ENCODE data around the gene SENP7. TPM values are rescaled to one million over a fixed set of nuclear protein-coding genes. Genes with fewer than 3 reads are reported as not detected.
"Not testable (repeated sequence)": the region's sequence is repeated elsewhere in the genome, so short reads cannot be mapped to it uniquely, and the experiment has no call there.

Gene SENP7
- total RNA-seq, 1 experiment from 2014 or later = 7.9 TPM

- TF ChIP-seq CTCF (IDR thresholded peaks at IDR 0.05 in 2 of 3, conservative IDR thresholded peaks at IDR 0.05 in 1 of 3; ENCODE audit: borderline replicate concordance in 1 of 3, insufficient read depth in 1 of 3, low read depth in 2 of 3, low read length in 2 of 3) (no peak), SRF (IDR thresholded peaks at IDR 0.05; ENCODE audit: low read depth) (no peak), CBX3 (IDR thresholded peaks at IDR 0.05; ENCODE audit: low read depth) (no peak), EGR1 (IDR thresholded peaks at IDR 0.05; ENCODE audit: low read depth) (no peak), ZNF274 (IDR thresholded peaks at IDR 0.05; ENCODE audit: low read depth, low read length) (no peak), POLR2AphosphoS5 (IDR thresholded peaks at IDR 0.05; ENCODE audit: low read depth, low read length) (no peak)
Measured at GRCh38 chr3:101478980-101479379, 34.0 kb downstream of the SENP7 start (continued).

- ATAC-seq; H3K27ac ChIP-seq (ENCODE audit: low read depth, low read length); BruUV-seq (replicated peaks); H3K4me3 ChIP-seq (replicated peaks in 1 of 2; ENCODE audit: low read depth in 1 of 2, low read length in 2 of 2); H3K9me3 ChIP-seq (ENCODE audit: control insufficient read depth in 1 of 2, insufficient read depth in 1 of 2, low read depth in 1 of 2, low read length in 2 of 2); H3K9ac ChIP-seq (ENCODE audit: low read length); H2AFZ ChIP-seq (ENCODE audit: low read depth, low read length, poor library complexity, severe bottlenecking); intact Hi-C loops (cut with micrococcal nuclease); H3K27me3 ChIP-seq (ENCODE audit: insufficient read depth, low read length); H3K4me1 ChIP-seq (ENCODE audit: control insufficient read depth in 1 of 2, insufficient read depth in 2 of 2, low read length in 2 of 2); POLR2A ChIA-PET; H3K4me2 ChIP-seq (ENCODE audit: low read length); CTCF ChIA-PET; H3K9me2 ChIP-seq (ENCODE audit: insufficient read depth); H3K36me3 ChIP-seq (ENCODE audit: control insufficient read depth in 1 of 2, insufficient read depth in 2 of 2, low read length in 2 of 2); RAD21 ChIA-PET (ENCODE audit: low non-redundant PET in 1 of 2, low total read pairs in 2 of 2, uncharacterized antibody in 2 of 2, unreplicated experiment in 2 of 2); H4K20me1 ChIP-seq (ENCODE audit: insufficient read depth); DNase-seq (ENCODE audit: low read depth, low spot score); H3K79me2 ChIP-seq (ENCODE audit: insufficient read depth, low read length): not testable (repeated sequence)
Measured at GRCh38 chr3:101474841-101475552, 38.0 kb downstream of the SENP7 start.

- ATAC-seq; RAD21 ChIA-PET (ENCODE audit: low non-redundant PET in 1 of 2, low total read pairs in 2 of 2, uncharacterized antibody in 2 of 2, unreplicated experiment in 2 of 2); H3K4me2 ChIP-seq (ENCODE audit: low read length); H4K20me1 ChIP-seq (ENCODE audit: insufficient read depth); H3K4me1 ChIP-seq (ENCODE audit: control insufficient read depth in 1 of 2, insufficient read depth in 2 of 2, low read length in 2 of 2); DNase-seq (ENCODE audit: low read depth, low spot score); BruUV-seq (replicated peaks); H3K9ac ChIP-seq (ENCODE audit: low read length); H3K4me3 ChIP-seq (replicated peaks in 1 of 2; ENCODE audit: low read depth in 1 of 2, low read length in 2 of 2); H3K79me2 ChIP-seq (ENCODE audit: insufficient read depth, low read length); H2AFZ ChIP-seq (ENCODE audit: low read depth, low read length, poor library complexity, severe bottlenecking); H3K9me3 ChIP-seq (ENCODE audit: control insufficient read depth in 1 of 2, insufficient read depth in 1 of 2, low read depth in 1 of 2, low read length in 2 of 2); CTCF ChIA-PET; H3K27ac ChIP-seq (ENCODE audit: low read depth, low read length); H3K36me3 ChIP-seq (ENCODE audit: control insufficient read depth in 1 of 2, insufficient read depth in 2 of 2, low read length in 2 of 2); intact Hi-C loops (cut with micrococcal nuclease); H3K27me3 ChIP-seq (ENCODE audit: insufficient read depth, low read length); H3K9me2 ChIP-seq (ENCODE audit: insufficient read depth); POLR2A ChIA-PET: not testable (repeated sequence)
Measured at GRCh38 chr3:101468676-101469075, 44.3 kb downstream of the SENP7 start.

GRCh38 chr3:101467310-101467663, 45.7 kb downstream of the SENP7 start:
- ATAC-seq = not testable (repeated sequence)

More at GRCh38 chr3:101467310-101467663, 45.7 kb downstream of the SENP7 start:
- BruUV-seq (replicated peaks); H3K4me1 ChIP-seq (ENCODE audit: control insufficient read depth in 1 of 2, insufficient read depth in 2 of 2, low read length in 2 of 2); H4K20me1 ChIP-seq (ENCODE audit: insufficient read depth); DNase-seq (ENCODE audit: low read depth, low spot score); RAD21 ChIA-PET (ENCODE audit: low non-redundant PET in 1 of 2, low total read pairs in 2 of 2, uncharacterized antibody in 2 of 2, unreplicated experiment in 2 of 2); H3K36me3 ChIP-seq (ENCODE audit: control insufficient read depth in 1 of 2, insufficient read depth in 2 of 2, low read length in 2 of 2); H3K9me3 ChIP-seq (ENCODE audit: control insufficient read depth in 1 of 2, insufficient read depth in 1 of 2, low read depth in 1 of 2, low read length in 2 of 2); H3K79me2 ChIP-seq (ENCODE audit: insufficient read depth, low read length); H3K9ac ChIP-seq (ENCODE audit: low read length); CTCF ChIA-PET; H3K4me2 ChIP-seq (ENCODE audit: low read length); H3K9me2 ChIP-seq (ENCODE audit: insufficient read depth); H3K27ac ChIP-seq (ENCODE audit: low read depth, low read length); intact Hi-C loops (cut with micrococcal nuclease); H2AFZ ChIP-seq (ENCODE audit: low read depth, low read length, poor library complexity, severe bottlenecking); H3K4me3 ChIP-seq (replicated peaks in 1 of 2; ENCODE audit: low read depth in 1 of 2, low read length in 2 of 2); POLR2A ChIA-PET; H3K27me3 ChIP-seq (ENCODE audit: insufficient read depth, low read length): not testable (repeated sequence)
